Spleen (tissue), 11 donors: ENCODE data around the gene PTPRO. TPM values are rescaled to one million over a fixed set of nuclear protein-coding genes. Genes with fewer than 3 reads are reported as not detected.

Experiments
- DNase-seq: peaks from one replicate; pipeline ENCODE4 v3.0.0-alpha.2; 2020
- H3K27ac ChIP-seq, 8 donors: fragments of 200-600 bp; sonication (generic) in 7 of 8; 1 replicate in 4 of 8; 2 replicates in 4 of 8; pipeline versions ENCODE4 v1.5.0 to v1.8.0; 2016 to 2021; ENCODE audit warnings: inconsistent platforms in 4 of 8, mild to moderate bottlenecking in 4 of 8, moderate library complexity in 1 of 8
- H3K27me3 ChIP-seq, 7 donors: fragments of 200-600 bp; sonication (generic) in 6 of 7; replicated peaks in 1 of 7; 1 replicate in 4 of 7; 2 replicates in 3 of 7; pipeline versions ENCODE4 v1.5.0 to v1.8.0; 2016 to 2021; ENCODE audit warnings: inconsistent platforms in 3 of 7, mild to moderate bottlenecking in 1 of 7
- H3K36me3 ChIP-seq, 6 donors: fragments of 200-600 bp; sonication (generic) in 5 of 6; 1 replicate in 4 of 6; 2 replicates in 2 of 6; pipeline versions ENCODE4 v1.5.0 to v1.8.0; 2016 to 2021; ENCODE audit warnings: inconsistent platforms in 2 of 6
- H3K4me1 ChIP-seq, 6 donors: fragments of 200-600 bp; sonication (generic) in 5 of 6; 1 replicate in 3 of 6; 2 replicates in 3 of 6; pipeline versions ENCODE4 v1.5.0 to v1.8.0; 2016 to 2021; ENCODE audit warnings: inconsistent platforms in 3 of 6
- H3K4me3 ChIP-seq, 8 donors: fragments of 200-600 bp; sonication (generic) in 7 of 8; 1 replicate in 4 of 8; 2 replicates in 4 of 8; pipeline versions ENCODE4 v1.5.0 to v1.8.0; 2016 to 2021; ENCODE audit warnings: inconsistent platforms in 4 of 8, mild to moderate bottlenecking in 4 of 8, moderate library complexity in 2 of 8
- H3K9me3 ChIP-seq, 8 donors: fragments of 200-600 bp; sonication (generic) in 7 of 8; 1 replicate in 4 of 8; 2 replicates in 4 of 8; pipeline versions ENCODE4 v1.5.0 to v1.8.0; 2016 to 2021; ENCODE audit warnings: inconsistent platforms in 4 of 8
- POLR2A ChIP-seq, 3 donors: fragments of 450-650 bp; IDR thresholded peaks; one replicate each; pipeline ENCODE4 v1.5.1; 2017; ENCODE audit warnings: antibody characterized with exemption in 3 of 3, mild to moderate bottlenecking in 1 of 3
- POLR2AphosphoS5 ChIP-seq, 3 donors: sonication (generic); formaldehyde crosslinking; IDR thresholded peaks; one replicate each; pipeline ENCODE4 v1.5.1; 2017; ENCODE audit warnings: antibody characterized with exemption in 3 of 3
- WGBS, 5 donors: extraction: QIAGEN DNeasy Blood & Tissue Kit in 3 of 5; methylation state at CpG; one replicate each; pipeline versions ENCODE4 v1.1.5 to v1.1.7; 2013 to 2018; 5-methylcytosine and 5-hydroxymethylcytosine counted together
- intact Hi-C: fragments of 100-400 bp; cut with DNase I; formaldehyde crosslinking; loops from one replicate; pipeline ENCODE4 v1.15.0; 2023; ENCODE audit warnings: low total_unique reads
- polyA plus RNA-seq, 3 donors: library from polyadenylated mRNA; stranded (reverse); fragments of 200-250 nt; gene quantifications; one replicate each; pipeline ENCODE4 v1.2.1, GENCODE V29; 2013
- total RNA-seq, 7 donors: library from RNA; depleted of rRNA in 3 of 7; stranded (reverse); fragments of >200 nt in 3 of 7; fragmentation: NEBNext Ultra II Directional in 4 of 7; extraction: Animal tissue kit (Norgen Biotek cat#: 25700) in 4 of 7; gene quantifications; one replicate each; pipeline versions ENCODE4 v1.1.0 to v1.2.1, GENCODE V29; 2016 to 2021
- TF ChIP-seq, protein P1 (sequence below), 11 experiments: fragments of 200-600 bp in 7 of 11; fragments of 450-650 bp in 4 of 11; sonication (generic) in 4 of 11; IDR thresholded peaks in 8 of 11; conservative IDR thresholded peaks in 3 of 11; 1 replicate in 7 of 11; 2 replicates in 4 of 11; pipeline versions ENCODE4 v1.4.0 to v1.8.0; 2016 to 2021; ENCODE audit warnings: antibody characterized with exemption in 11 of 11, inconsistent platforms in 4 of 11, mild to moderate bottlenecking in 1 of 11
- donor health status: healthy with polysubstance abuse.
- donor health status: DM: no; HTN: no; CAD: no; lungs with moderate emphysema.
- donor health status: DM: no; HTN: no; CAD: no.
- donor health status: Bipolar disorder and iron deficiency.
- donor health status: healthy.
- donor health status: DM: no; HTN: no; CAD: no.
- donor health status: DM: yes; HTN: yes; CAD: no.

The PTPRO gene
- total and polyA plus RNA-seq, 10 donors: 2.3 to 12.2 (median 5.6) TPM

DNA sequence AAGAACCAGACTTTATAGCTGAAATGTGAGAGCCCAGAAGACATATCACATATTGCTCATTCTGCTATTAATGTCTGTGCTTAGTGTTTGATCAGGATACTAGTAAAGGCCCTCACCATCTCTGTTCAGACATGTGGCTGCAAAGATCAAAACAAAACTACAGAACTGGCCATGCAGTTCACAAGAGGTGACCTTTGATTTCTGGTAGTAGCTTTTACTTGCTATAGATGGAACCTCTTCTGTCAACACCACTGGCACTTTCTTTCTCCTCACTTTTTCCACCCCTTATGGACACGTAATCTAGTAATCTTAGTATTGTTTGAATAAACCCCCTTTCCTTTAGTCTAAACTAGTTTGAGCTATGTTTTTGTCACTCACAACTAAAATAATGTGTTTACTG, 252.0 kb downstream of the PTPRO start:
- Histone ChIP-seq H3K4me3 (no peak overlapping the region), H3K4me1 (peaks cover 0 to 22% (median 8%) of the 10 kb centered on the region in 6 donors), H3K9me3 (no peaks in the 10 kb centered on the region), H3K36me3 (no peaks in the 10 kb centered on the region), H3K27me3 (no peaks in the 10 kb centered on the region), H3K27ac (no peak overlapping the region)
- no peak for DNase-seq
- intact Hi-C loops: no loop called here
- WGBS, 5 donors: 90 to 97% (median 92%) methylated on average over 1 of the region's 1 CpG
- no peak for TF ChIP-seq POLR2AphosphoS5 (IDR thresholded peaks at IDR 0.05)
- TF ChIP-seq, protein P1, sequence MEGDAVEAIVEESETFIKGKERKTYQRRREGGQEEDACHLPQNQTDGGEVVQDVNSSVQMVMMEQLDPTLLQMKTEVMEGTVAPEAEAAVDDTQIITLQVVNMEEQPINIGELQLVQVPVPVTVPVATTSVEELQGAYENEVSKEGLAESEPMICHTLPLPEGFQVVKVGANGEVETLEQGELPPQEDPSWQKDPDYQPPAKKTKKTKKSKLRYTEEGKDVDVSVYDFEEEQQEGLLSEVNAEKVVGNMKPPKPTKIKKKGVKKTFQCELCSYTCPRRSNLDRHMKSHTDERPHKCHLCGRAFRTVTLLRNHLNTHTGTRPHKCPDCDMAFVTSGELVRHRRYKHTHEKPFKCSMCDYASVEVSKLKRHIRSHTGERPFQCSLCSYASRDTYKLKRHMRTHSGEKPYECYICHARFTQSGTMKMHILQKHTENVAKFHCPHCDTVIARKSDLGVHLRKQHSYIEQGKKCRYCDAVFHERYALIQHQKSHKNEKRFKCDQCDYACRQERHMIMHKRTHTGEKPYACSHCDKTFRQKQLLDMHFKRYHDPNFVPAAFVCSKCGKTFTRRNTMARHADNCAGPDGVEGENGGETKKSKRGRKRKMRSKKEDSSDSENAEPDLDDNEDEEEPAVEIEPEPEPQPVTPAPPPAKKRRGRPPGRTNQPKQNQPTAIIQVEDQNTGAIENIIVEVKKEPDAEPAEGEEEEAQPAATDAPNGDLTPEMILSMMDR (IDR thresholded peaks at IDR 0.05 in 8 of 11, conservative IDR thresholded peaks at IDR 0.05 in 3 of 11): no peak

DNA sequence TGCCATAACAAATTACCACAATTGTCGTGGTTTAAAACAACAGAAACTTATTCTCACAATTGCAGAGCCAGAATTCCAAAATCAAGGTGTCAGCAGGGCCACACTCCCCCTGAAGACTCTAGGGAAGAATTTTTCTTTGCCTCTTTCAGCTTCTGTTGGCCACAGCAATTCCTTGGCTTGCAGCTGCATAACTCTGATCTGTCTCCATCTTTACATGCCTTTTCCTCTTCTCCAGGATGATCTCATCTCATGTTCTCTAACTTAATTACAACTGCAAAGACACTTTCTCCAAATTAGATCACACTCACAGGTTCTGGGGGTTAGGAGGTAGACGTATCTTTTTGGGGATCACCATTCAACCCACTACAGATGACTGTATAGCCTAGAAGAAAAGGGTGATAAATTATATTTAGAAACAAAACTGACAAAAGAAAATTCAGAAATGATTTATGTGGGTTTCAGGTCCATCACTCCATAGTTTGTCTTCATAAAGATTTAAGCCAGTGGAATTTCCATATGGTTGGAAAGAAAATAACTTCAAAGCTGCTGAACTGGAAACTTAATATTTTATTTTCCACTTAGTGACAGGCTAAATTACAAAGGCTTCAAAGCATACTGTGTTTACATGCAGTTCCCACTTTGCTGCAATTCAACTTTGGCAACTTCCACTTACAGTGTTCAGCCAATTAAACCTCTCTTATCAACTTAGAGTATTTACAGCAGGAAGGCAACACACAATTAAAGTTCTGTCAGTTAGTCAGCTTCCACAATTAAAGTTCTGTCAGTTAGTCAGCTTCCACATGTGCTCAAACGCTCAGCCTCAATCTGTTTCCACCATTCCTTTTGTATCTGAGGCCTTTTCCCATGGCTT, 253.6 kb downstream of the PTPRO start:
- H3K4me3 ChIP-seq: no peak overlapping the region
- DNase-seq: no peak
- H3K27me3 ChIP-seq: no peaks in the 10 kb centered on the region
- no peaks in the 10 kb centered on the region for H3K9me3 ChIP-seq
- intact Hi-C loops: no loop called here
- peaks cover 0 to 10% (median under 1%) of the 10 kb centered on the region in 6 donors for H3K4me1 ChIP-seq
- no peak overlapping the region for H3K27ac ChIP-seq
- TF ChIP-seq POLR2AphosphoS5 (IDR thresholded peaks at IDR 0.05): no peak
- TF ChIP-seq, protein P1 (IDR thresholded peaks at IDR 0.05 in 8 of 11, conservative IDR thresholded peaks at IDR 0.05 in 3 of 11): no peak
- no peak for TF ChIP-seq POLR2A (IDR thresholded peaks at IDR 0.05)
- H3K36me3 ChIP-seq: peaks cover 0 to 11% (median 0%) of the 10 kb centered on the region in 6 donors
- WGBS, 5 donors: 55 to 63% (median 61%) methylated on average over 3 of the region's 3 CpGs

DNA sequence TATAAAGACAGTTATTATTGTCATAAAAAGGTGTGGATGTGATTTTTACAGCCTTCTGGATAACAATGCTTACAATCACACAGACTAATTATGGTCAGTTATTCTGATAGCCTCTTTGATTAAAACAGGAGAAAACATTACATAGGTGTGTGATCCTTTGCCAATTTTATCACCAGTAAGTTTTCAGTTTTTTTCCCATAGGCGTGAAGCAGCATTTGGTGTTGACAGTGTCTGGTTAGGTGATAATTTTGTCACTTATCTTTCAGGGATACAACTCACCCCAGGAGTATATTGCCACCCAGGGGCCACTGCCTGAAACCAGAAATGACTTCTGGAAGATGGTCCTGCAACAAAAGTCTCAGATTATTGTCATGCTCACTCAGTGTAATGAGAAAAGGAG, 258.1 kb downstream of the PTPRO start:
- no peak for TF ChIP-seq POLR2A (IDR thresholded peaks at IDR 0.05)
- H3K9me3 ChIP-seq: no peaks in the 10 kb centered on the region
- WGBS, 5 donors: 76 to 90% (median 81%) methylated on average over 1 of the region's 1 CpG
- no peak for DNase-seq
- no peaks in the 10 kb centered on the region for H3K27me3 ChIP-seq
- no peak overlapping the region for H3K27ac ChIP-seq
- peaks cover 0 to 27% (median 0%) of the 10 kb centered on the region in 6 donors for H3K36me3 ChIP-seq
- intact Hi-C loops: loop anchor here (10.0 kb wide), 1 partner anchor 46 kb away; no protein-coding TSS in a partner anchor
- no peak overlapping the region for H3K4me3 ChIP-seq
- H3K4me1 ChIP-seq: no peaks in the 10 kb centered on the region

- 74 to 87% (median 85%) methylated on average over 6 of the region's 6 CpGs for WGBS, 5 donors
- H3K9me3 ChIP-seq: no peaks in the 10 kb centered on the region
- no peaks in the 10 kb centered on the region for H3K4me1 ChIP-seq
- TF ChIP-seq, protein P1 (IDR thresholded peaks at IDR 0.05 in 8 of 11, conservative IDR thresholded peaks at IDR 0.05 in 3 of 11): no peak
- TF ChIP-seq POLR2AphosphoS5 (IDR thresholded peaks at IDR 0.05) (no peak), POLR2A (IDR thresholded peaks at IDR 0.05) (no peak)
- H3K4me3 ChIP-seq: no peak overlapping the region
- no peak for DNase-seq
- peaks cover 0 to 32% (median 0%) of the 10 kb centered on the region in 6 donors for H3K36me3 ChIP-seq
- H3K27ac ChIP-seq: no peak overlapping the region
- no peaks in the 10 kb centered on the region for H3K27me3 ChIP-seq
- intact Hi-C loops: loop anchor here (10.0 kb wide), 1 partner anchor 46 kb away; no protein-coding TSS in a partner anchor
Observed at GRCh38 chr12:15581006-15581405, 258.7 kb downstream of the PTPRO start.
